ENCODE results near the gene TULP3.
A peak's percentile ranks its signal among the peaks of the same experiment; 100 is the strongest.
"Not testable (repeated sequence)": the region's sequence is repeated elsewhere in the genome, so short reads cannot be mapped to it uniquely, and the experiment has no call there.

TULP3 gene, protein sequence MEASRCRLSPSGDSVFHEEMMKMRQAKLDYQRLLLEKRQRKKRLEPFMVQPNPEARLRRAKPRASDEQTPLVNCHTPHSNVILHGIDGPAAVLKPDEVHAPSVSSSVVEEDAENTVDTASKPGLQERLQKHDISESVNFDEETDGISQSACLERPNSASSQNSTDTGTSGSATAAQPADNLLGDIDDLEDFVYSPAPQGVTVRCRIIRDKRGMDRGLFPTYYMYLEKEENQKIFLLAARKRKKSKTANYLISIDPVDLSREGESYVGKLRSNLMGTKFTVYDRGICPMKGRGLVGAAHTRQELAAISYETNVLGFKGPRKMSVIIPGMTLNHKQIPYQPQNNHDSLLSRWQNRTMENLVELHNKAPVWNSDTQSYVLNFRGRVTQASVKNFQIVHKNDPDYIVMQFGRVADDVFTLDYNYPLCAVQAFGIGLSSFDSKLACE

GRCh38 chr12:2890388-2891239, at the start of gene TULP3:
Gene TULP3 (plus strand): TSS chr12:2890891. CDS start chr12:2890948, 57 bp downstream.
- DNase-seq, result peak; percentile 96 to 98 (median 98)

- DNase-seq, result no peak
Observed at GRCh38 chr12:2841056-2841650, 49.5 kb upstream of the TULP3 start.

DNA sequence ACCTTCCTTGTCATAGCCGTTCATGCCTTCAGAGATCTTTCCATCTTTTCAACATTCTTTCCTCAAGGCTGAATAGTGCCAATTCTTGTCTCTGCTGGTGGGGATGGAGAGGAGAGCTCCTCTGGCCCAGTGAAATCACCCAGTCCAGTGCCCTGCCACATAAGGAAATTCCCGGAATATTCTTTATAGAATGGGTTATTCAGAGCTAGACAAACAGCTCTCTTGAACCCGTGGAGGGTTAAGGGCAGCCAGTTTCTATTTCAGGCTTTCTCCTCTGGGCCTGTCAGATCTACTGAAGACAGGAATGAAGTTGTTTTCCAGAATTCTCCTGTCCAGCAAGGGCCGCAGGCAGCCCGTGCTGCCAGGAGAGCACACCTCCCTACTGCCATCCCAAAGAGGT, 47.7 kb upstream of the TULP3 start:
- no peak for DNase-seq

GRCh38 chr12:2844786-2845185, 45.9 kb upstream of the TULP3 start:
- no peak for DNase-seq

GRCh38 chr12:2845280-2845679, 45.4 kb upstream of the TULP3 start:
- no peak for DNase-seq

DNA sequence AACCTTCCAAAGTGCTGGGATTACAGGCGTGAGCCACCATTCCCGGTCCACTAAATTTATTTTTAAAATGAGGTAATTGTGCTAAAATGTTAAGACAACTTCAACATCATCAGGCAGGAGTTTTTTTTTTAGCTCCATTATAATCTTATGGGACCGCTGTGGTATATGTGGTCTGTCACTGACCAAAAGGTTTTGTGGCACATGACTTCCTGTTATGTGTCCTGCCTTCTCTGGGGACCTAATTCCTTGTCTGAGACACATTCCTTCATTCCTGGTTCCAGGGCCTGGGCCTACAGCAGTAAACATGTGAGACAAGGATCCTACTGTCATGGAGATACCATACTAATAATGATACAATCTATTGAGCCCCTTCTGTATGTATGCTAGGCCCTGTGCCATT, 38.8 kb upstream of the TULP3 start:
- DNase-seq, result no peak

DNA sequence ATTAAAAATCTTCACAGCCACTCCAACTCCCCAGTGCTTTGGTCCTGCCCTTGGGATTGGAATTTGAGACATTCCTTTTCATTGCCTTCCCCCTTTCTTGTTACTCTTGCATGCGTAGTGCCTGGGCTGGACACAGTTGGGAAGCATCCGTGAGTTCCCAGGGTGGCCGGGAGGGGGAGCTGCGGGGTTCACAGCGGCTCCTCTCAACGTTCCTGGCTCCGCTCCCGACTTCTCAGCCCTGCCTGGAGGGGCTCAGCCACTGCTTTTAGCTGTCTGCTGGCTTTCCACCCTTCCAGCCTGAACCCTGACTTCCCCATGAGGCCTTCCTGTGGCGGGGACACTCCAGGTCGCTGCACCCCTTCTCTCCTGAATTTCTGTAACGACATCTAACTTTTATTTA, 37.1 kb upstream of the TULP3 start:
- DNase-seq, result peak in 5 of 6 experiments; percentile 5 to 23 (median 7)

DNA sequence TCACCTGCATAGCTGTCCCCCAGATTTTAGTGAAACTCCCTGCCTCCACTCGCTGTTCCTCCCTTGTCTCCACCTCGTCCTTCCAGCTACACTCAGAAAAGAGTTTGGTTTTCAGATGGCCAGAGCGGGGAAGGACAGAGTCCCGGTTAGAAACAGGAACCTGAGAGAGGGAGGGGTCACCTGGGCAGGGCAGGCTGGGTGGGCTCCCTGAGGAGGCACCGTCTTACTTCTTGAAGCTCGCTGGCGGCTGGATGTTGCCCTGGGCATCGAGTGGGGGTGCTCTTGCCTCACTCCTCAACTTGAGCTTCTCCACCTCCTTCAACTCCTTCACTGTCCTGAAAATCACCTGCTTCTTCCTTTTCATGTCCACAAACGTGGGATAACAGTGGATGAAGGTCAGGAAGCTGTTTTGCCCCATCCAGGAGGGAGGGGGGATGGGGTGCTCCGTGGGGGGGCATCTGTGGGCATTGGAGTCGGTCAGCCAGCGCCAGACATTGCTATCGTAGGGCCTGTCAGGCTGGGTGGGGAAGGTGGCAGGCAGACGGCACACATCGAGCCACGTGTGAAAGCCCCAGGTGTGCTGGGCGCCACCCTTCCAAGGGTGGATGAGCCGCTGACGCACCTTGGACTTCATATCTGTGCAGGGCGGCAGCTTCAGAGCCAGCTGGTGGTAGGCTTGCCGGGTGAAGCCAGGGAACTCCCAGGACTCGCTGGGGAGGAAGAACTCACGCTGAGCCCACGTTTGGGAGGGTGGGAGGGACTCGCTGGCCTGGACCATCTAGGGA, 35.8 kb upstream of the TULP3 start:
- DNase-seq, result no peak

DNA sequence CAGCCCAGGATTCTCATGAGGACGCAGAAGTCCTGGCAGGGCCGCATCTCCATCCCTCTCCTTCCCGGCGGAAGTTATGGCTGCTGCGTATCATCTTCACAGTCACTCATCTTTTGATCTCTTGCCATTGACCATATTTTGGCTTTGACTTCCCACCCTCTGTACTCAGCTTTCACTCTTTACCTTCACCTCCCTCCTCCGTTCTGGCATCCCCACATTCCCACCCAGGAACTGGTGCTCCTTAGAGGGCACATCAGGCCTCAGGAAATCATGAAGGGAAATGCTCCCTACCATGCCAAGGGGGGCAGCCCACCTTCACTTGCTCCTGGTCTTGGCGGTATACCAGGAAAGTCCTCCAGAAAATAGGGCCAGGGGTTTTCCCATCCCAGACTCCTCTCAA, 35.1 kb upstream of the TULP3 start:
- no peak for DNase-seq

GRCh38 chr12:2856051-2856450, 34.6 kb upstream of the TULP3 start:
- DNase-seq, result no peak

DNA sequence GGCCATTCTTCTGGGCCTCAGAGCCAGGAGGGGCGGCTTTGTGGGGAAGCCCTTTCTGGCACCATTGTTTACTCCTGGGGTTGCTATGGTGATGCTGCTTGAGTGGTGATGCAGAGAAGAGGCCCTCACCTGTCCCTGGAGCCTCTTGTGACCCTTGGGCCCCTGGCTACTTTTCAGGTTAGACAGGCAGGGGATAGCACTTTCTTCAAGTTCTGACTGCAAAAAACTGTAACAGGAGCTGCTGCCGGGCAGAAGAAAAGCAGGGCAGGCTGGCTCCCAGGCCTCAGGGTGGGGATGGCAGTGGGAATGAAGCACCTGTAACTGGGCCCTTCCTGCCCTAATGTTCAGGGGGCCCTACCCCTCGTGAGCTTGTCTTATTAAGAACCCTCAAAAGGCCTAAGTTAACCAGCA, 33.7 kb upstream of the TULP3 start, which contains the start of gene TEX52:
Gene TEX52, minus strand, starts transcription at position 19 of the 411 bp plus-strand sequence. Its CDS starts 13 bp downstream, at position 6.
- no peak for DNase-seq

DNA sequence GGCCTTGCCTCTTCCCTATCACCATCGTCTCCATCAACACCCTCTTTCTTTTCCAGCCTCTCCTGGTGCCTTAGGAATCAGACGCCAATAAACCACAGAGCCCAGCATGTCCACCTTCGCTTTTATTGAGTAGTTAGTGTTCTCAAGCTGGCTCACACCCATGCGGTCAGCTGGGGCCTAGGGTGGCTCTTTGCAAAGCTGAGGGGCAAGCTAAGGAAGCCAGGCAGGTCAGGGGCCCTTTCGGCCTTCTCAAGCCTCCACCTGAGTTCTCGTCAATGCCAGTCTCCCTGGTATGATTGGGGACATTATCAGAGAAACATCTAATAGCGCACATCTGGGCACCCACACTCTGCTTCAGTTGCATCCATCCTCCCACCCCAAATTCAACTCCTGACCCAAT, 33.1 kb upstream of the TULP3 start:
- no peak for DNase-seq

DNA sequence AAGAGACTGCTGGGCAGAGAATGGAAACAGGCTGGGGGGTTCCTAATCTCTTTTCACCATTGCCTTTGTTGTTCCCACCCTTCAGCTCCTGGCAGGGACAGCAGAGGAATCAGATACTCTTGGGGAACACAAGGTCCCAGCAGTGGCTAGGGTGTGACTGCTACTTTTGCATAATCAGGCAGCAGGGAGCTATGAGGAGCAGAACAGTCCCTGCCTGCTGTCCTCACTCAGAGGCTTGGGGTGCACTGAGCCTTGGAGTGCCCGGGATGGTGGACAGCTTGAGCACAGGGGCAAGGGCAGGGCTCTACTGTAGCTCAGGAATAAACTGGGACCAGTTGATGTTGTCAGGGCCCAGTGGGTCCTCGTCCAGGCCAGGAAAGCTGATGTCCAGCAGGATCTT, 32.4 kb upstream of the TULP3 start:
- no peak for DNase-seq

GRCh38 chr12:2858944-2859421, 31.7 kb upstream of the TULP3 start:
- no peak for DNase-seq

DNA sequence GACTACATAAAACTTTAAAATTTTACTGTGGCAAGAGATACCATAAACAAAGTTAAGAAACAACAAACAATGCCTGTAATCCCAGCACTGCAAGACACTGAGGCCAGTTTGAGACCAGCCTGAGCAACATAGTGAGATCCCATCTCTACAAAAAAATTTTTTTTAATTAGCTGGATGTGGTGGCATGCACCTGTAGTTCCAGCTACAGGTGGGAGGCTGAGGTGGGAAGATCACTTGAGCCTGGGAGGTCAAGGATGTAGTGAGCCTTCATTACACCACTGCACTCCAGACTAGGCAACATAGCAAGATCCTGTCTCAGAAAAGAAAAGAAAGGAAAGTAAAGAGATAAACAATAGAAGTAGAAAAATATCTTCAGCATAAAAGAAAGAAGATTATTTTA, 30.5 kb upstream of the TULP3 start:
- no peak for DNase-seq

DNA sequence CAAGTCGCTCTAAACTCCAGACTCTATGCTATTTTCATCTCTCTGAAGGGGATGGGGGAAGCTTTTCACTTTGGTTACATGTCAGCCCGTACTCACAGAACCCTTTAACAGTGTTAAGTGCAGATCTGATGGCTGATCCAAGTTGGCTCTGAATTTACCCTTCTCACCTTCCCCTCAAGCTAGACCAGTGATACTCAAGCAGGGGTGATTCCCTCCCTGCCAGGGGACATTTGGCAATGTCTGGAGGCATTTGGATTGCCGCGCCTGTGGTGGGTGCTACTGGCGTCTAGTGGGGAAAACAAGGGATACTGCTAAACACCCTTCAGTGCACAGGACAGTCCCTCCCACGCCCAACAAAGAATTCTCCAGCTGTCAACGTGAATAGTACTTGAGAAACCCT, 27.8 kb upstream of the TULP3 start:
- no peak for DNase-seq

DNA sequence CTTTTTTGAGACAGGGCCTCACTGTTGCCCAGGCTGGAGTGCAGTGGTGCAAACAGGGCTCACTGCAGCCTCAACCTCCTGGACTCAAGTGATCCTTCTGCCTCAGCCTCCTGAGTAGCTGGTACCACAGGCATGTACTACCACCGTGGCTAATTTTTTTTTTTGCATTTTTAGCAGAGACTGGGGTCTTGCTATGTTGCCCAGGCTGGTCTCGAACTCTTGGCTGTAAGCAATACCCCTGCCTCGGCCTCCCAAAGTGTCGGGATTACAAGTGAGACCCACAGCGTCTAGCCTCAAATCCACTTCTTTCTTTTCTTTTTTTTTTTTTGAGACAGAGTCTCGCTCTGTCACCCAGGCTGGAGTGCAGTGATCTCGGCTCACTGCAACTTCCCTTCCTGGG, 27.3 kb upstream of the TULP3 start:
- not testable (repeated sequence) for DNase-seq

DNA sequence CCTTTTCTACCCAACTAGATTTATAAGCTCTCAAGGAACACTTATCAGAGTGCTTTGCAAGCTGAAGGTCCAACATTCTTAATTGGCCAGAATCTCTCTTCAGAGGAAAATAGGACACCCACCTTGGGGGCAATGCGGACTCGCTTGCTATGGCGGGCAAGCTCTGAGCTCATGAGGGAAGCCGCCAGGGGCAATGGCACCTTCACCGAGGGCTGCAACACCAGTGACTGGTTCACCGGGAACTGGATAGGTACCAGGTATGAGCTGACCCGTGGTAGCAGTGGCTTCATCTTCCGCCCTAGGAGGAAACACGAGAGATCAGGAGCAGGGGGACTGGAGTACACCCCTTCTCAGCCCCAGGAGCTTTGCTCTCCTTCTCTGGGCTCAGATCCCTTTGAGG, 26.5 kb upstream of the TULP3 start:
- DNase-seq, result no peak

DNA sequence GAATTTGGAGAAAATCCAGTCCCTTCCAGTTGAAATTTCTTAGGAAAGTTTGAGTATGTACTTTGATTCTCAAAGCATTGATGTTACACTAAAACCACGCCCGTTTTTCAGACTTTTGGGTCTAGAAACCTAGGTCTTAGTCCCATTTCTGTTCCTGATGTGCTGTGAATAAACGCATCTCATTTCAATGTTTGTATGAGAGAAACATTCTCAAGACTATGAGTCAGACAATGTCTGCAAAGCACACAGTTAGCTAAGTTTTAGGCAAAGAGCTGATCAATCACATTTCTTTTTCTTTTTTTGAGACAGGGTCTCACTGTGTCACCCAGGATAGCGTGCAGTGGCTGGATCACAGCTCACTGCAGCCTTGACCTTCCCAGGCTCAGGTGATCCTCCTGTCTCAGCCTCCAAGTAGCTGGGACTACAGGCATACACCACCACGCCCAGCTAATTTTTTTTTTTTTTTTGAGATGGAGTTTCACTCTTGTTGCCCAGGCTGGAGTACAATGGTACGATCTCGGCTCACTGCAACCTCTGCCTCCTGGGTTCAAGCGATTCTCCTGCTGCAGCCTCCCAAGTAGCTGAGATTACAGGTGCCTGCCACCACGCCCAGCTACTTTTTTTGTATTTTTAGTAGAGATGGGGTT, 21.6 kb upstream of the TULP3 start:
- not testable (repeated sequence) for DNase-seq

DNA sequence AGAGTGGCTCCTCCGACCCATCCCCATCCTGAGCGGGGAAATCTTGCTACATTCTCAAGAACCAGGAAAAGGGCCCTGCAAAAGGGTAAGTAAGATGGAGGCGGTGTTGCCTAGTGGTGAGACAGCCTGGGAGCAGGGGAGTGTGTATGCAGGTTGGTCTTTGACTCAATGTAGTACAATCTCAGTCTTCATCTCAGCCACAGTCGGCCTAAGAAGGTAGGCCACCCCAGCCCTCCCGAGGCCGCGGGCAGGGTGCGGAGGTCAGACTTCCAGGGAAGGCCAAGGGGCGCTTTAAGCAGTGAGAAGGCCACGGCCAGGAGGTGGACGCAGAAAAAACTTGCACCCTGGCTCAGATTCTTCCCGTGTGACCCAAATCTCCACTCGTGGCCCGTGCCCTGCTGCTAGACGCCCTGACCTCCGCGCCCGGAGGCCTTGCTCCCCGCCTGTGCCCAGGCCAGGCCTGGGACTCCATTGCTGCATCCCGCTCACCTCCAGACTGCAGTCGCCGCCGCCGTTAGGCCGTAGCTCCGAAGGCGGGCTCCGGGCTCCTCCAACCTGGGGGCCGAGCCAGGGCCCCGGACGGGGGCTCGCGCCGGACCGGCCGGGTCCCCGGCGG, 14.2 kb upstream of the TULP3 start:
- no peak for DNase-seq
